Smooth muscle cell (in vitro differentiated cells): ENCODE data around the gene KRT8. TPM values are rescaled to one million over a fixed set of nuclear protein-coding genes. Genes with fewer than 3 reads are reported as not detected.
A peak's percentile ranks its signal among the peaks of the same experiment; 100 is the strongest.
"Not testable (repeated sequence)": the region's sequence is repeated elsewhere in the genome, so short reads cannot be mapped to it uniquely, and the experiment has no call there.

Experiments
- DNase-seq: peaks from one replicate; lab custom pipeline; 2025; ENCODE audit not compliant: unreplicated experiment; lab: John Stamatoyannopoulos, UW
- H2AFZ ChIP-seq: fragments of 200-600 bp; sonication (generic); 2 replicates; pipeline ENCODE4 v1.6.0; 2016; ENCODE audit warnings: antibody characterized with exemption, low read depth, mild to moderate bottlenecking
- H3F3A ChIP-seq: fragments of 200-600 bp; sonication (generic); 2 replicates; pipeline ENCODE4 v1.6.0; 2017; ENCODE audit warnings: antibody characterized with exemption, low read depth
- H3K27ac ChIP-seq: fragments of 200-600 bp; sonication (generic); 2 replicates; pipeline ENCODE4 v1.5.1; 2016; ENCODE audit warnings: low read depth, mild to moderate bottlenecking
- H3K27me3 ChIP-seq: fragments of 200-600 bp; sonication (generic); 2 replicates; pipeline ENCODE4 v1.6.1; 2016; ENCODE audit warnings: low read depth, mild to moderate bottlenecking
- H3K36me3 ChIP-seq: fragments of 200-600 bp; sonication (generic); 2 replicates; pipeline ENCODE4 v1.5.1; 2016; ENCODE audit warnings: low read depth
- H3K4me1 ChIP-seq: fragments of 200-600 bp; sonication (generic); 2 replicates; pipeline ENCODE4 v1.5.1; 2016; ENCODE audit warnings: low read depth
- H3K4me2 ChIP-seq: fragments of 200-600 bp; sonication (generic); 2 replicates; pipeline ENCODE4 v1.6.0; 2016; ENCODE audit warnings: mild to moderate bottlenecking
- H3K4me3 ChIP-seq: fragments of 200-600 bp; sonication (generic); 2 replicates; pipeline ENCODE4 v1.5.1; 2016; ENCODE audit warnings: mild to moderate bottlenecking
- H3K79me2 ChIP-seq: fragments of 200-600 bp; sonication (generic); 2 replicates; pipeline ENCODE4 v1.6.0; 2016; ENCODE audit warnings: low read depth, mild to moderate bottlenecking
- H3K9ac ChIP-seq: fragments of 200-600 bp; sonication (generic); 2 replicates; pipeline ENCODE4 v1.6.0; 2016; ENCODE audit warnings: low read depth
- H3K9me3 ChIP-seq: fragments of 200-600 bp; sonication (generic); replicated peaks from 2 replicates; pipeline ENCODE4 v1.5.1; 2016; ENCODE audit warnings: low read depth
- H4K20me1 ChIP-seq: fragments of 200-600 bp; sonication (generic); 2 replicates; pipeline ENCODE4 v1.6.0; 2016; ENCODE audit warnings: low read depth
- WGBS: methylation state at CpG from one replicate; pipeline ENCODE4 v1.1.7; 2016; ENCODE audit warnings: low lambda C conversion rate; 5-methylcytosine and 5-hydroxymethylcytosine counted together
- polyA plus RNA-seq: library from polyadenylated mRNA; unstranded; fragments of >200 nt; fragmentation: Nextera tagmentation; extraction: Ambion mirVana; gene quantifications from 2 replicates; pipeline ENCODE4 v1.2.1, GENCODE V29; 2016
- total RNA-seq: library from RNA; depleted of rRNA; stranded (reverse); fragments of >200 nt; gene quantifications from 2 replicates; pipeline ENCODE4 v1.2.3, GENCODE V29; 2014
- TF ChIP-seq, protein P1 (sequence below): fragments of 200-600 bp; sonication (generic); IDR thresholded peaks from 2 replicates; pipeline ENCODE4 v1.5.1; 2017; ENCODE audit warnings: borderline replicate concordance, mild to moderate bottlenecking, antibody characterized with exemption; ENCODE audit not compliant: insufficient read depth, poor library complexity, severe bottlenecking

Gene KRT8
- total and polyA plus RNA-seq, 2 experiments from 2014 or later = 929 to 1,025 TPM

DNA sequence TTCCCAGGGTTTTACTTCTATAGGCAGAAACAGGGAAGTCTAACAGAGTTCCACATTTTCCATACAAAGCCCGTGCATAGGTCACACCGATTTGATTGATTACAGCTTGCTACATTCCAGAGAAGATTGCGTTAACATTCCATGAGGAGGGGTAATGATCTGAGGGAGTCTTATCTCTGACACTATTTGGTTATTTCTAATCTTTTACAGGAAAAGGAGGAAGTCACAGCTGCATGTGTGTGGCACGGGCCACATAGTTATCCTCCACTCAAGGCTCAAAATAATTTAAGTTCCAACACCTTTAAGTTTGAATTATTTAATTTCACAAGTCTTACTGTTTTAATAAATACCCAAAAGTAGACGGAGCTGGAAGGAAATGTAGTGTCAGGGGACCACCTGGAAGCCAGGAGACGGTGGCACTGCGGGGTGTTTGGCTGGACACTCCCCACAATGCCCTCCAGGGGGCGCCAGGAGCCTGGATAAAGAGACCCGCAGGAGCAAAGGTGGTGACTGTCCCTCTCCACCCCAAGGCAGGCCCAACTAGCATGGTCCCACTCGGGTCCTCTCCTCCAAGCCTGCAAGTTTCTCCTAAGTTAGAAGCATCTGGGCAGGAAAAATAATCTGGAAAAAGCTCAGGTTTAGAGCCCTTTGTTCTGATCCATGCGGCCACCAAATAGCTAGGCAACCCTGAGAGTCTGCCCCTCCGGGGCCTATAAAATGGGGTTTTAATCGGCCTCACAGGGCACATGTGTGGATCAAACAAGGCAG is 20.2 kb downstream of the KRT8 start:
- Histone ChIP-seq H4K20me1 (no peaks in the 10 kb centered on the region), H3K9me3 (no peaks in the 10 kb centered on the region), H3K4me1 (no peaks in the 10 kb centered on the region), H3K36me3 (no peaks in the 10 kb centered on the region), H3K4me3 (no peak overlapping the region), H3K79me2 (no peaks in the 10 kb centered on the region), H3K27me3 (no peaks in the 10 kb centered on the region), H2AFZ (no peak overlapping the region), H3K4me2 (no peak overlapping the region), H3F3A (no peaks in the 10 kb centered on the region), H3K9ac (no peak overlapping the region), H3K27ac (no peak overlapping the region)
- TF ChIP-seq, protein P1, sequence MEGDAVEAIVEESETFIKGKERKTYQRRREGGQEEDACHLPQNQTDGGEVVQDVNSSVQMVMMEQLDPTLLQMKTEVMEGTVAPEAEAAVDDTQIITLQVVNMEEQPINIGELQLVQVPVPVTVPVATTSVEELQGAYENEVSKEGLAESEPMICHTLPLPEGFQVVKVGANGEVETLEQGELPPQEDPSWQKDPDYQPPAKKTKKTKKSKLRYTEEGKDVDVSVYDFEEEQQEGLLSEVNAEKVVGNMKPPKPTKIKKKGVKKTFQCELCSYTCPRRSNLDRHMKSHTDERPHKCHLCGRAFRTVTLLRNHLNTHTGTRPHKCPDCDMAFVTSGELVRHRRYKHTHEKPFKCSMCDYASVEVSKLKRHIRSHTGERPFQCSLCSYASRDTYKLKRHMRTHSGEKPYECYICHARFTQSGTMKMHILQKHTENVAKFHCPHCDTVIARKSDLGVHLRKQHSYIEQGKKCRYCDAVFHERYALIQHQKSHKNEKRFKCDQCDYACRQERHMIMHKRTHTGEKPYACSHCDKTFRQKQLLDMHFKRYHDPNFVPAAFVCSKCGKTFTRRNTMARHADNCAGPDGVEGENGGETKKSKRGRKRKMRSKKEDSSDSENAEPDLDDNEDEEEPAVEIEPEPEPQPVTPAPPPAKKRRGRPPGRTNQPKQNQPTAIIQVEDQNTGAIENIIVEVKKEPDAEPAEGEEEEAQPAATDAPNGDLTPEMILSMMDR = peak; percentile 95
- peak; percentile 62 for DNase-seq
- 29% methylated on average over 13 of the region's 13 CpGs for WGBS

DNA sequence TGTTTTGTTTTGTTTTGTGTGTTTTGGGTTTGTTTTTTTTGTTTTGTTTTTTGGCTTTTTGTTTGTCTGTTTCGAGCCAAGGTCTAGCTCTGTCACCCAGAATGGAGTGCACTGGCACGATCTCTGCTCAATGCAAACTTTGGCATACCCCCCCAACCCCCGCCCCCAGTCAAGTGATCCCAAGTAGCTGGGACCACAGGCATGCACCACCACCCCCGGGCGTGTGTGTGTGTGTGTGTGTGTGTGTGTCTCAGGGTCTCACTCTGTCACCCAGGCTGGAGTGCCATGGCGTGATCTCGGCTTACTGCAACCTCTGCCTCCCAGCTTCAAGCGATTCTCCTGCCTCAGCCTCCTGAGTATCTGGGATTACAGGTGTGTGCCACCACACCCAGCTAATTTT is 24.4 kb downstream of the KRT8 start:
- H3K27me3 ChIP-seq, H3K4me1 ChIP-seq, H3K27ac ChIP-seq, H3K4me2 ChIP-seq, H3K4me3 ChIP-seq, H3K9ac ChIP-seq, H3K9me3 ChIP-seq, H3K36me3 ChIP-seq, H3K79me2 ChIP-seq, DNase-seq, H4K20me1 ChIP-seq, H2AFZ ChIP-seq, H3F3A ChIP-seq: not testable (repeated sequence)
- 82% methylated on average over 8 of the region's 8 CpGs for WGBS

DNA sequence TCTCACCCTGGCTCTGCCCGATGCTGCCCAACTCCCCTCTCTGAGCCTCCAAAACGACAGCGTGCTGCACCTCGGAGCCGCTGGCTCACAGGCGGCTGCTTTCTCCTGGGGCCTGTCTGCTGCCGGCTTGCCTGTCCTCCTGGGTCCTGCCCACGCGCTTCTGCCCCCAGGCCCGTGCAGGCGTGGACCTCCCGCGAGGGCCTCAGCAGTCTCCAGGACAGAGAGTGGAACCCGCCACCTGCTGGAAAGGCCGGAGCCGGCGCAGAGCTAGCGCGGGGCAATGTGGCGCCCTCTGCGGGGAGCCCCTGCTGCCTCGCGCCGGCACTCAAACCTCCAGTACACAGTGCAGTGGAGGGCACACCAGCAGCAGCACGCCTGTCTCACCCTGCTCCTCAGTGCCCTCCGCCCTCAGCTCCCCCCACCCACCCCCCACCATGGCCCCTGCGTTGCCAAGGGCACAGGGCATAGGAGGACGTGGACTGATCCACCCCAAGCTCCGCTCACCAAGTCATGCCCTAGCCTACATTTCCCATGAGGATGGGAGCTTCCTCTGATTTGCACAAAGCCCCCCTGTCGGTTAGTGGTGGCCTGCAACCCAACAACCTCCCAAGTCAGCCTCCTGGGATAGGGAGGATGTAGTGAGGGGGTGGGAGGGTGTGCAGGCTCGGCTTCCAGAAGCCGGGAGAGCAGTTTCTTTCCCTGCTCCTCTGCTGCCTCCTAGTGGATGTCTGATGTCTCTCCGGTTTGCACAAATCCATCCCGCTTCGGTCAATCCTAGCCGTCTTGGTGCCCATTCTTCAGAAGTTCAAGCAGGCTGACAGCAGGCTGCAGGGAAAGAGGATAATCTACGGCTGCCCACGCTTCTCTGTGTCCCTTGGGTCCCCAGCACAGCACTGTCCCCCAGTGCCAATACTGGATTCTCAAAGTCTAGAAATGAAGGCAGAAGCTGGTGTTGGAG is 25.2 kb downstream of the KRT8 start:
- Histone ChIP-seq H3K36me3 (no peaks in the 10 kb centered on the region), H3K9me3 (no peaks in the 10 kb centered on the region), H3K9ac (no peak overlapping the region), H3K4me3 (peak overlapping the region; percentile 38), H3K27ac (no peak overlapping the region), H3F3A (peaks cover 9% of the 10 kb centered on the region), H3K79me2 (no peaks in the 10 kb centered on the region), H3K4me1 (peaks cover 6% of the 10 kb centered on the region), H2AFZ (peak overlapping the region; percentile 60), H4K20me1 (no peaks in the 10 kb centered on the region), H3K4me2 (peak overlapping the region; percentile 84), H3K27me3 (no peaks in the 10 kb centered on the region)
- WGBS = 6% methylated on average over 26 of the region's 38 CpGs
- peak; percentile 66 for DNase-seq
- TF ChIP-seq, protein P1 = peak; percentile 67
